GM19023 (cell line): ENCODE measurements around the gene TEX48.
A peak's percentile ranks its signal among the peaks of the same experiment; 100 is the strongest.

Source experiments
- ATAC-seq: cut with Tn5 transposase; IDR thresholded peaks from one replicate; pipeline ENCODE4 v1.9.1; 2021; ENCODE audit warnings: mild to moderate bottlenecking, moderate library complexity; ENCODE audit not compliant: unreplicated experiment

Gene TEX48

GRCh38 chr9:114681594-114682332 is at the start of gene TEX48:
Gene TEX48 (minus strand): TSS chr9:114682192. CDS start chr9:114671723, 10,469 bp downstream.
- ATAC-seq: peak; percentile 80

GRCh38 chr9:114731701-114732100 is 49.7 kb upstream of the TEX48 start:
- ATAC-seq: no peak

- no peak for ATAC-seq
Measured at GRCh38 chr9:114729706-114730105, 47.7 kb upstream of the TEX48 start.

GRCh38 chr9:114725930-114726329 is 43.9 kb upstream of the TEX48 start:
- no peak for ATAC-seq

- ATAC-seq: no peak
Measured at GRCh38 chr9:114724744-114725143, 42.8 kb upstream of the TEX48 start.

GRCh38 chr9:114723931-114724330 is 41.9 kb upstream of the TEX48 start:
- no peak for ATAC-seq

- no peak for ATAC-seq
Measured at GRCh38 chr9:114722937-114723620, 41.1 kb upstream of the TEX48 start.

GRCh38 chr9:114722081-114722621 is 40.2 kb upstream of the TEX48 start:
- ATAC-seq: no peak

- ATAC-seq: no peak
Measured at GRCh38 chr9:114721491-114722079, 39.6 kb upstream of the TEX48 start.

GRCh38 chr9:114720086-114720676 is 38.2 kb upstream of the TEX48 start:
- no peak for ATAC-seq

GRCh38 chr9:114719290-114719689 is 37.3 kb upstream of the TEX48 start:
- ATAC-seq: no peak

- no peak for ATAC-seq
Measured at GRCh38 chr9:114718801-114719221, 36.8 kb upstream of the TEX48 start.

GRCh38 chr9:114717908-114718486 is 36.0 kb upstream of the TEX48 start:
- ATAC-seq: no peak

- no peak for ATAC-seq
Measured at GRCh38 chr9:114709636-114710035, 27.6 kb upstream of the TEX48 start.

- no peak for ATAC-seq
Measured at GRCh38 chr9:114706711-114707110, 24.7 kb upstream of the TEX48 start.

- no peak for ATAC-seq
Measured at GRCh38 chr9:114701988-114702387, 20.0 kb upstream of the TEX48 start.

- no peak for ATAC-seq
Measured at GRCh38 chr9:114697951-114698351, 16.0 kb upstream of the TEX48 start.

- peak; percentile 71 for ATAC-seq
Measured at GRCh38 chr9:114696814-114697544, 15.0 kb upstream of the TEX48 start.

- ATAC-seq: no peak
Measured at GRCh38 chr9:114695948-114696347, 14.0 kb upstream of the TEX48 start.

- no peak for ATAC-seq
Measured at GRCh38 chr9:114694719-114695269, 12.8 kb upstream of the TEX48 start.
